AG10803 (cell line): ENCODE measurements around the gene ADAM11.

Source experiments
- DNase-seq: peaks from one replicate; pipeline ENCODE4 v3.0.0; 2010; ENCODE audit warnings: low read depth
- H3K4me3 ChIP-seq: 2 replicates; pipeline ENCODE4 v1.5.1; 2011; ENCODE audit warnings: mild to moderate bottlenecking, low read length, control low read depth
- CTCF ChIP-seq: conservative IDR thresholded peaks from 2 replicates; pipeline ENCODE4 v1.5.1; 2011; ENCODE audit warnings: mild to moderate bottlenecking, low read length, control low read depth, inconsistent platforms

Gene ADAM11

GRCh38 chr17:44772308-44773045, 13.7 kb downstream of the ADAM11 start:
- TF ChIP-seq CTCF, result no peak

GRCh38 chr17:44773140-44773539, 14.4 kb downstream of the ADAM11 start:
- DNase-seq, result no peak
- H3K4me3 ChIP-seq, result no peak overlapping the region
- TF ChIP-seq CTCF, result no peak

More at GRCh38 chr17:44772308-44773045, 13.7 kb downstream of the ADAM11 start:
- no peak for DNase-seq
- no peak overlapping the region for H3K4me3 ChIP-seq

GRCh38 chr17:44774271-44775135, 15.7 kb downstream of the ADAM11 start:
- peak; percentile 60 for DNase-seq
- peak; percentile 94 for TF ChIP-seq CTCF
- H3K4me3 ChIP-seq, result peak overlapping the region; percentile 74

- peak; percentile 95 for DNase-seq
- peak overlapping the region; percentile 74 for H3K4me3 ChIP-seq
- TF ChIP-seq CTCF, result no peak
Observed at GRCh38 chr17:44775136-44775837, 16.5 kb downstream of the ADAM11 start.

GRCh38 chr17:44775838-44776621, 17.2 kb downstream of the ADAM11 start:
- DNase-seq, result no peak
- TF ChIP-seq CTCF, result no peak
- peak overlapping the region; percentile 74 for H3K4me3 ChIP-seq

GRCh38 chr17:44776628-44777393, 18.0 kb downstream of the ADAM11 start:
- DNase-seq, result no peak
- no peak overlapping the region for H3K4me3 ChIP-seq
- no peak for TF ChIP-seq CTCF
